ENCODE results near the gene TBCE.

The TBCE gene

GRCh38 chr1:235500971-235501540, 133.8 kb downstream of the TBCE start:
- WGBS (ENCODE audit: insufficient coverage, insufficient read length), result 100% methylated on average over 4 of the region's 5 CpGs
- no peaks in the 10 kb centered on the region for H3K36me3 ChIP-seq (ENCODE audit: control insufficient read depth, insufficient read depth, low read length)
- no peak overlapping the region for H3K4me3 ChIP-seq (ENCODE audit: low read length)
- no peaks in the 10 kb centered on the region for H3K4me1 ChIP-seq (ENCODE audit: control insufficient read depth, insufficient read depth, low read length)
- H3K27ac ChIP-seq (ENCODE audit: low read length), result no peak overlapping the region
- H3K9me3 ChIP-seq (ENCODE audit: control insufficient read depth, insufficient read depth, low read length), result no peaks in the 10 kb centered on the region
- no peaks in the 10 kb centered on the region for H3K27me3 ChIP-seq (ENCODE audit: control insufficient read depth, insufficient read depth, low read length)
- no peak for DNase-seq (ENCODE audit: low read depth, low spot score)

Data from iPS DF 6.9 (cell line).